Measurements from ENCODE around the gene GAA.

Gene GAA

GRCh38 chr17:80097844-80098691 lies 3.3 kb upstream of the GAA start:
- H3K4me3 ChIP-seq (ENCODE audit: low read depth, low read length): no peak overlapping the region
- no peak for DNase-seq (ENCODE audit: low read depth)
- TF ChIP-seq CTCF (IDR thresholded peaks at IDR 0.05; ENCODE audit: control insufficient read depth, extremely low read depth, insufficient read depth): no peak

- H3K4me3 ChIP-seq (ENCODE audit: low read depth, low read length): no peak overlapping the region
- TF ChIP-seq CTCF (IDR thresholded peaks at IDR 0.05; ENCODE audit: control insufficient read depth, extremely low read depth, insufficient read depth): no peak
- no peak for DNase-seq (ENCODE audit: low read depth)
These were observed 1.9 kb upstream of the GAA start for GRCh38 chr17:80099291-80100034.

- H3K4me3 ChIP-seq (ENCODE audit: low read depth, low read length): no peak overlapping the region
- no peak for TF ChIP-seq CTCF (IDR thresholded peaks at IDR 0.05; ENCODE audit: control insufficient read depth, extremely low read depth, insufficient read depth)
- no peak for DNase-seq (ENCODE audit: low read depth)
These were observed 1.4 kb upstream of the GAA start for GRCh38 chr17:80100035-80100323.

- TF ChIP-seq CTCF (IDR thresholded peaks at IDR 0.05; ENCODE audit: control insufficient read depth, extremely low read depth, insufficient read depth): no peak
- no peak for DNase-seq (ENCODE audit: low read depth)
- H3K4me3 ChIP-seq (ENCODE audit: low read depth, low read length): peak overlapping the region; percentile 61
These were observed 724 bp downstream of the GAA start for GRCh38 chr17:80101946-80102663.

GRCh38 chr17:80102664-80103448 lies 1.5 kb downstream of the GAA start:
- no peak for TF ChIP-seq CTCF (IDR thresholded peaks at IDR 0.05; ENCODE audit: control insufficient read depth, extremely low read depth, insufficient read depth)
- H3K4me3 ChIP-seq (ENCODE audit: low read depth, low read length): peak overlapping the region; percentile 61
- no peak for DNase-seq (ENCODE audit: low read depth)

- no peak overlapping the region for H3K4me3 ChIP-seq (ENCODE audit: low read depth, low read length)
These were observed 2.2 kb downstream of the GAA start for GRCh38 chr17:80103449-80104085.

More at GRCh38 chr17:80103449-80104085, 2.2 kb downstream of the GAA start:
- TF ChIP-seq CTCF (IDR thresholded peaks at IDR 0.05; ENCODE audit: control insufficient read depth, extremely low read depth, insufficient read depth): no peak
- DNase-seq (ENCODE audit: low read depth): no peak

Data from LNCaP clone FGC (cell line).